Loucy (cell line): ENCODE results near the gene ARHGEF12.

Experiments
- H2AFZ ChIP-seq: fragments of 200-600 bp; sonication (generic); 2 replicates; pipeline ENCODE4 v1.6.0; 2016; ENCODE audit warnings: antibody characterized with exemption, mild to moderate bottlenecking, low read length, moderate library complexity
- H3F3A ChIP-seq: fragments of 200-600 bp; 2 replicates; pipeline ENCODE4 v1.6.0; 2016; ENCODE audit warnings: antibody characterized with exemption, low read depth, mild to moderate bottlenecking
- H3K27me3 ChIP-seq: fragments of 200-600 bp; sonication (generic); 2 replicates; pipeline ENCODE4 v1.6.1; 2014; ENCODE audit warnings: low read length, mild to moderate bottlenecking; ENCODE audit not compliant: insufficient read depth, poor library complexity, severe bottlenecking
- H3K36me3 ChIP-seq: fragments of 200-600 bp; sonication (generic); 2 replicates; pipeline ENCODE4 v1.6.1; 2016; ENCODE audit warnings: low read length; ENCODE audit not compliant: insufficient read depth
- H3K4me1 ChIP-seq: fragments of 200-600 bp; sonication (generic); 2 replicates; pipeline ENCODE4 v1.5.1; 2014; ENCODE audit warnings: low read length, mild to moderate bottlenecking; ENCODE audit not compliant: insufficient read depth, poor library complexity, severe bottlenecking
- H3K4me2 ChIP-seq: fragments of 200-600 bp; sonication (generic); 2 replicates; pipeline ENCODE4 v1.6.0; 2014; ENCODE audit warnings: antibody characterized with exemption, low read length, low read depth, mild to moderate bottlenecking; ENCODE audit not compliant: poor library complexity, severe bottlenecking
- H3K4me3 ChIP-seq: fragments of 200-600 bp; sonication (generic); 2 replicates; pipeline ENCODE4 v1.5.1; 2014; ENCODE audit warnings: low read length, mild to moderate bottlenecking, mixed read lengths; ENCODE audit not compliant: poor library complexity, severe bottlenecking
- H3K79me2 ChIP-seq: fragments of 200-600 bp; sonication (generic); 2 replicates; pipeline ENCODE4 v1.6.1; 2014; ENCODE audit warnings: low read length; ENCODE audit not compliant: insufficient read depth
- H3K9ac ChIP-seq: fragments of 200-600 bp; sonication (generic); 2 replicates; pipeline ENCODE4 v1.6.0; 2014; ENCODE audit warnings: mild to moderate bottlenecking, low read depth, low read length, moderate library complexity; ENCODE audit not compliant: poor library complexity, severe bottlenecking
- H3K9me2 ChIP-seq: fragments of 200-600 bp; sonication (generic); replicated peaks from 2 replicates; pipeline ENCODE4 v1.6.1; 2016; ENCODE audit warnings: low read depth, low read length, mixed read lengths
- H3K9me3 ChIP-seq: fragments of 200-600 bp; sonication (generic); 2 replicates; pipeline ENCODE4 v1.6.1; 2014; ENCODE audit warnings: mild to moderate bottlenecking, antibody characterized with exemption, low read length, low read depth; ENCODE audit not compliant: insufficient read depth
- H4K20me1 ChIP-seq: fragments of 200-600 bp; sonication (generic); 2 replicates; pipeline ENCODE4 v1.6.0; 2014; ENCODE audit warnings: antibody characterized with exemption, low read length, mild to moderate bottlenecking; ENCODE audit not compliant: insufficient read depth, poor library complexity, severe bottlenecking
- EZH2phosphoT487 ChIP-seq: fragments of 200-600 bp; IDR thresholded peaks from 2 replicates; pipeline ENCODE4 v1.6.1; 2018; ENCODE audit warnings: antibody characterized with exemption, mild to moderate bottlenecking, moderate library complexity, borderline replicate concordance
- TF ChIP-seq, protein P1 (sequence below): fragments of 200-600 bp; sonication (generic); conservative IDR thresholded peaks from 2 replicates; pipeline ENCODE4 v1.5.1; 2014; ENCODE audit warnings: mild to moderate bottlenecking, antibody characterized with exemption, low read length

The ARHGEF12 gene

DNA sequence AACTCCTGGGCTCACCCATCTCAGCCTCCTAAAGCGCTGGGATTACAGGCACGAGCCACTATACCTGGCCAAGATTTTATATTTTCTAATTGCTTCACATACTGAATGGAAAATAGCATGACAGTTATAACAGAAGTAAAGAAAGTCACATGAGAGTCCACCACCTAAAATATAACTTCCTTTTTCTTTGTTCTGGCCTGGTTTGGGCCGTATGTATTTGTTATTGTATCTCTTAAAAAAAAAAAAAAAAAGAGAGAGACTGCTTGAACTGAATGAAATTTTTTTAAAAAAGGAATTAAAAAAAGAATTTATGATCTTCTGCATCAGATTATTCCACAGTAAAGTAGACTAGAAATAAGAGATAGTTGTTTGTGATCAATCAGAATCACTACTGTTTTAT, 89.3 kb downstream of the ARHGEF12 start:
- Histone ChIP-seq H3K36me3 (no peaks in the 10 kb centered on the region), H3K79me2 (no peaks in the 10 kb centered on the region), H3K4me3 (no peak overlapping the region)

DNA sequence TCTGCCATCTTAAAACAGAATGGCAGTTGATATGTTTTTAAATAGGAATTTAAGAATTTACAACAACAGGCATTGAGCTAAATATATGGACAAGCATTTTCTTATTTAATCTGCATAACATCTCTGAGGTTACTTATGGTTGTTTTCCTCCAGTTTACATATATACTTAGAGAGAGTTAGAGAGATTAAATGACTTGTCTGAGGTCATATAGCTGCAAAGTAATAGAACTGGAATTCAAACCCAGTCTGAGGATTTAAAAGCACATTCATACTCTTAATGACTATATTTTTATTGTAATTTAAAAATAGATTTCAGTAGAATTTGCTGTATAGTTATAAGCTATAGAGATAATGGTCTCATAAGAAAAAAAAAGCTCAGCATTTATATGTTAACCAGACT, 93.9 kb downstream of the ARHGEF12 start:
- peaks cover 8% of the 10 kb centered on the region for H3K4me1 ChIP-seq
- H3K79me2 ChIP-seq: no peaks in the 10 kb centered on the region
- H3K9ac ChIP-seq: no peak overlapping the region
- no peak overlapping the region for H3K4me3 ChIP-seq
- no peaks in the 10 kb centered on the region for H3K36me3 ChIP-seq
- H3K9me3 ChIP-seq: no peaks in the 10 kb centered on the region
- no peak overlapping the region for H3K4me2 ChIP-seq
- no peaks in the 10 kb centered on the region for H4K20me1 ChIP-seq
- TF ChIP-seq, protein P1, sequence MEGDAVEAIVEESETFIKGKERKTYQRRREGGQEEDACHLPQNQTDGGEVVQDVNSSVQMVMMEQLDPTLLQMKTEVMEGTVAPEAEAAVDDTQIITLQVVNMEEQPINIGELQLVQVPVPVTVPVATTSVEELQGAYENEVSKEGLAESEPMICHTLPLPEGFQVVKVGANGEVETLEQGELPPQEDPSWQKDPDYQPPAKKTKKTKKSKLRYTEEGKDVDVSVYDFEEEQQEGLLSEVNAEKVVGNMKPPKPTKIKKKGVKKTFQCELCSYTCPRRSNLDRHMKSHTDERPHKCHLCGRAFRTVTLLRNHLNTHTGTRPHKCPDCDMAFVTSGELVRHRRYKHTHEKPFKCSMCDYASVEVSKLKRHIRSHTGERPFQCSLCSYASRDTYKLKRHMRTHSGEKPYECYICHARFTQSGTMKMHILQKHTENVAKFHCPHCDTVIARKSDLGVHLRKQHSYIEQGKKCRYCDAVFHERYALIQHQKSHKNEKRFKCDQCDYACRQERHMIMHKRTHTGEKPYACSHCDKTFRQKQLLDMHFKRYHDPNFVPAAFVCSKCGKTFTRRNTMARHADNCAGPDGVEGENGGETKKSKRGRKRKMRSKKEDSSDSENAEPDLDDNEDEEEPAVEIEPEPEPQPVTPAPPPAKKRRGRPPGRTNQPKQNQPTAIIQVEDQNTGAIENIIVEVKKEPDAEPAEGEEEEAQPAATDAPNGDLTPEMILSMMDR: no peak
- TF ChIP-seq EZH2phosphoT487: no peak
- no peaks in the 10 kb centered on the region for H3K27me3 ChIP-seq
- no peaks in the 10 kb centered on the region for H3F3A ChIP-seq
- no peaks in the 10 kb centered on the region for H3K9me2 ChIP-seq
- H2AFZ ChIP-seq: no peak overlapping the region

More for the DNA sequence above, 89.3 kb downstream of the ARHGEF12 start:
- TF ChIP-seq EZH2phosphoT487: no peak
- TF ChIP-seq, protein P1: no peak
- no peaks in the 10 kb centered on the region for H3K9me2 ChIP-seq
- H3K27me3 ChIP-seq: no peaks in the 10 kb centered on the region
- H3K4me1 ChIP-seq: no peaks in the 10 kb centered on the region
- no peak overlapping the region for H3K4me2 ChIP-seq
- no peaks in the 10 kb centered on the region for H4K20me1 ChIP-seq
- H3K9ac ChIP-seq: no peak overlapping the region
- no peaks in the 10 kb centered on the region for H3K9me3 ChIP-seq
- no peak overlapping the region for H2AFZ ChIP-seq
- H3F3A ChIP-seq: no peaks in the 10 kb centered on the region

DNA sequence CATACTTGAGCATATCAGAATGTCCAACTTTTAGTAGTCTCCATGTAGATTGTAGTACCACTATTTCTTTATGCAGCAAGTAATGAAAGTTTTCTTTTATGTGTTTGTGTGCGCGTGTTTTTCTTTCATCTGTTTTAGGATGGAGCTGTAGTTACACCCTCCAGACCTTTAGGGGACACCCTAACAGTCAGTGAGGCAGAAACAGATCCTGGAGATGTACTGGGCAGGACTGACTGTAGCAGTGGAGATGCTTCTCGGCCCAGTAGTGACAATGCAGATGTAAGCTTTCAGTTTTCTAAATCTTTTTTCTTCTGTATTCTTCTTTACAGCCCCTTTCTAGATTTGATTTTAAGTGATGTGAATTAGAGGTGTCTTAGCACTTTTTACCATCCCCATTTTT, 95.4 kb downstream of the ARHGEF12 start:
- Histone ChIP-seq H3K9me2 (no peaks in the 10 kb centered on the region), H3K79me2 (no peaks in the 10 kb centered on the region), H3K9me3 (no peaks in the 10 kb centered on the region), H3K27me3 (peaks cover 6% of the 10 kb centered on the region), H3K36me3 (no peaks in the 10 kb centered on the region), H3K4me2 (peak overlapping the region; percentile 54), H3K9ac (no peak overlapping the region), H2AFZ (peak overlapping the region; percentile 13; the same call in 1 of the 2 replicates), H3K4me3 (peak overlapping the region; percentile 45), H3F3A (no peaks in the 10 kb centered on the region), H4K20me1 (no peaks in the 10 kb centered on the region), H3K4me1 (peaks cover 8% of the 10 kb centered on the region)
- TF ChIP-seq, protein P1: peak; percentile 75
- no peak for TF ChIP-seq EZH2phosphoT487
